ENCODE results near the gene RPRD2.
A peak's percentile ranks its signal among the peaks of the same experiment; 100 is the strongest.
"Not testable (repeated sequence)": the region's sequence is repeated elsewhere in the genome, so short reads cannot be mapped to it uniquely, and the experiment has no call there.

RPRD2 gene

DNA sequence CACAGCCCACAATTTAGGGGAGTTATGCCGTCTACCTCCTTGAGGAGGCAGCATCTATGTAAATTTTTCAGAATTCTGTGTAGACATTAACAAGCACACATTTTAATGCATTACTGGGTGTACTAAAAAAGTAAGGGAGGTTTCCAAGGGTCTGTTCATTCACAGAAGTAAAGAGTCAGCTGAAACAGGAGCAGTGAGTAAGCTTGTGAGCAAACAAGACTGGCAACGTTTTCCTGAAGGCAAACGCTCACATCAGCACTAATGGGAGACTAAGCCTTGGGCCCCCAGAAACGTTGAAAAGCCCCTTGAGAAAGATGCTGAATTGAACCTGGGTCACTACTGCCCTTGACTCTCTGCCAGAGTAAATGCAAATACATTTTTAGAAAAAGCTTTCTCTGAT lies 25.7 kb downstream of the RPRD2 start:
- no peak for DNase-seq (ENCODE audit: low spot score)

GRCh38 chr1:150392627-150393026 lies 28.7 kb downstream of the RPRD2 start:
- DNase-seq (ENCODE audit: low spot score): no peak

GRCh38 chr1:150395115-150395514 lies 31.2 kb downstream of the RPRD2 start:
- DNase-seq (ENCODE audit: low spot score): not testable (repeated sequence)

- DNase-seq (ENCODE audit: low spot score): no peak
Observed at GRCh38 chr1:150397392-150398032, 33.6 kb downstream of the RPRD2 start.

DNA sequence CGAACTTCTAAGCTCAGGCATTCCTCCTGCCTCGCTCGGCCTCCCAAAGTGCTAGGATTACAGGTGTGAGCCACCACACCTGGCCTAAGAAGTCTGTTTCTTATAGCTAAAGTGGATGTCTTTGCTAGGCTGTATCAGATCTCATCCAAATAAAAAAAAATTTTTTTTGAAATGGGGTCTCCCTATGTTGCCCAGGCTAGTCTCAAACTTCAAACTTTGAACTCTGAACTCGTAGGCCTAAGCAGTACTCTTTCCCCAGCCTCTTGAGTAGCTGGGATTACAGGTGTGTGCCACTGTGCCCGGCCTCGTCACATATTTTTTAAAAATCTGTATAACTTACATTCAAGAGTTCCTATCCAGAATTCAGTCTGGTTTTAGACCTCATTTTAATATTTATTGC lies 40.5 kb downstream of the RPRD2 start:
- no peak for DNase-seq (ENCODE audit: low spot score)

DNA sequence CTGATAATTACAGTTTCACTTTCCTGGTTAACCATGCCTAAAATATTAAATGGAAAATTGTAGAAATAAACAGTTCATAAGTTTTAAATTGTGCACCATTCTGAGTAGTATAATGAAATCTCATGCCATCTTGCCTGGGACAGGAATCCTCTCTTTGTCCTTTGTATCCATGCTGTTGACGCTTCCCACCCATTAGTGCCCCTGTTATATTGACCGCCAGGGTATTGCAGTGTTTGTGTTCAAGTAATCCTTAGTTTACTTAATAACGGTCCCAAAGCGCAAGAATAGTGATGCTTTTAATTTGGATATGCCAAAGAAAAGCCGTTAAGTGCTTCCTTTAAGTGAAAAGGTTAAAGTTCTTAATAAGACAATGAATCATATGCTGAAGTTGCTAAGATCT lies 41.7 kb downstream of the RPRD2 start:
- no peak for DNase-seq (ENCODE audit: low spot score)

GRCh38 chr1:150406483-150406882 lies 42.5 kb downstream of the RPRD2 start:
- DNase-seq (ENCODE audit: low spot score): no peak

- DNase-seq (ENCODE audit: low spot score): no peak
Observed at GRCh38 chr1:150407330-150407729, 43.4 kb downstream of the RPRD2 start.

DNA sequence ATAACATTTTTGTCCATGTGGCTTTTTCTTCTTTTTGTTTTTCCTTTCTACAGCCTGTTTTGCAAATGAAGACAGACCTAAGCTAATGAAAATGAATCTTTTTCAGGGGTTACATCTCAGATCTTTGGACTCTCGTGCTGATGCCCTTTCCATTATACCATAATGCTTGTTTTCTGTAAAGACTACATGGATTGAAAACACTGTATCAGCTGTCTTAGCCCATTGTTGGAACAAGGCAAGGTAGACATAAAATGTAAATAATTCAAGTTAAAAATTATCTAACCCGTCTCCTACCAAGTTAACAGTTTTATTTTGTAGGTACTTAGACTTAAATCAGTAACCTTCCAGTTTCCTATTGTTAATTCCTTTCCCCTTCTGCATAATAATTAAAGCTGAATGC lies 44.9 kb downstream of the RPRD2 start:
- no peak for DNase-seq (ENCODE audit: low spot score)

GRCh38 chr1:150409504-150410362 lies 45.8 kb downstream of the RPRD2 start:
- DNase-seq (ENCODE audit: low spot score): no peak

GRCh38 chr1:150410582-150411101 lies 46.7 kb downstream of the RPRD2 start:
- DNase-seq (ENCODE audit: low spot score): no peak

GRCh38 chr1:150414592-150414991 lies 50.6 kb downstream of the RPRD2 start:
- DNase-seq (ENCODE audit: low spot score): no peak

GRCh38 chr1:150415800-150416199 lies 51.9 kb downstream of the RPRD2 start:
- no peak for DNase-seq (ENCODE audit: low spot score)

GRCh38 chr1:150420560-150421265 lies 56.8 kb downstream of the RPRD2 start:
- DNase-seq (ENCODE audit: low spot score): peak; percentile 8

DNA sequence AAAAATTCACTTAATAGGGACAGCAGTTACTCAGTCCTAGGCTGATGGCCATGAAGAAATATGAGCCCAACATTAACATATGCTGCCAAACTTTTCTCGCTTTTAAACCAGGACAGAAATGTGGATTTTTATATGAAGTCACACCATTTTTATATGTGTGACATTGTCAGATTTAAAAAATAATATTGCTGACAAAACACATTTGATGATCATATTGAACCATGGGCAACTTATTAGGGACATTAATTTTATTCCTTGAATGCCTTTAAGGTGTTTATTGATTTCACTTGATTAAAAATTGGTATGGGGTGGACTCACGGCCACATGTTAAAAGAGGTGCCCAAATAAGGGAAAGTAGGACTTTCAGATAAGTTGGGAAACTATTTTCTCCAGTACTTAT lies 58.6 kb downstream of the RPRD2 start:
- no peak for DNase-seq (ENCODE audit: low spot score)

DNA sequence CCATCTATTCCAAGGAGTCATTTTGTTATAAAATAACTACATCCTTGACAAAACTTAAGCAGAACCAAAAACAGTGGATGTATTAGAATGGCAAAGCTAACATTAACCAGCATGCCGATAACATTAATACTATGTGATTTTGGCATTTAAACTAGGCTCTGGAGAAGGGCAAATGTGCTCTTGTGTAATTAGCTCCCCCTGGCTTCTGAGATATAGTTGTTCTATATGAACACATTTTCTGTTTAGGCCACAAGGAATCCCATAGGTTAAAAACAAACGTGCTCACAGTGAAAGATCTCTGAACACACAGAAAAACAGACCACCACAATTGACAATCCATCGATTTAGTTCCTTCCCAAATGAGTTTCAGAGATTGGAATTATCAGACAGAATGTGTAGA lies 65.9 kb downstream of the RPRD2 start:
- no peak for DNase-seq (ENCODE audit: low spot score)

DNA sequence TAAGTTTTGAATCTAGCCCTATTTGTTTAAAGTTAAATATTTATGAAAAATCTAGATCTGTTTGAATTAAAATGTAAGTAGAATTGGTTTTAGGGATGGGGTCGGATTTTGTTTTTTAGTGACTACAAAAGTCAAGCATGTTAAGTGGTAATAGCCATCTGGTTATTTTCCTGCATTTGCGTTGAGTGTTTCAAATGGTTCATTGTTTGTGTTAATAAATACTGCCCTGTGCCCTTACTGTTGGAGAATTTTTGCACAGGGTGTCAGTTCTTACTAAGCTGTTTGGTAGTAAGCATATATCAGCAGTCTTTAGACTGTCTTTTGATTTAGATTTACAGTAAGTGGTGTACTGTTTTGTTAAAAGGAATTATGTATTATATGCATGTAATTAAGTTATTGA lies 77.2 kb downstream of the RPRD2 start:
- DNase-seq (ENCODE audit: low spot score): no peak

DNA sequence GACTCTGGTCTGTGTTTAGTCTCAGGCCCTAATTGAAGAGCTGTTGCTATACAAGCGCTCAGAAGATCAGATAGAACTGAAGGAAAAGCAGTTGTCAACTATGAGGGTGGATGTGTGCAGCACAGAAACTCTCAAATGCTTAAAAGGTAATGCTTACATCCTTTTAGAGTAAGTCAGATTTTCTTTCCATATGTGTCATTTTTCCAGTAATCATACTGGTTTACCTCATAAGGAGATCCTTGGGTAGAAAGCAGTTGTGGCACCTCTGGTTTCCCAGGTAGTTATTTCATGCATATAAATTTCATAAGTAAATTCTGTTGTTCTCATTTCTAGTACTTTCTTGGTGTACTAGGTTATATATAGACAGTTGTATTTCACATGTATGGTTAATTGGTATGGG lies 80.3 kb downstream of the RPRD2 start:
- DNase-seq (ENCODE audit: low spot score): no peak

- DNase-seq (ENCODE audit: low spot score): no peak
Observed at GRCh38 chr1:150456146-150456647, 92.2 kb downstream of the RPRD2 start.

DNA sequence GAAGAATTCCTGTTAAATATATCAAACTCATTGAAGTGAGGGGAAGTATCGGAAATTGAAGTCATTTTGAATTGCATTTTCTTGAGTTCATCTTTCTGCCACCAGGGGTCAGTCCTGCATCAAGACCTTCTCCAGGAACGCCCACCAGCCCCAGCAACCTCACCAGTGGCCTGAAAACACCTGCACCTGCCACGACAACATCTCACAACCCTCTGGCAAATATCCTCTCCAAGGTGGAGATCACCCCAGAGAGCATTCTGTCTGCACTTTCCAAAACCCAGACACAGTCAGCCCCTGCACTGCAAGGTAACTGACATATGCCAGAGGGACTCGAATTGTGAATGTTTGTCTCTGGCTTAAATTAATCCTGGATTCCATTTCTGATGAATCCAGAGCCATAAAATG lies 100.5 kb downstream of the RPRD2 start:
- peak; percentile 76 for DNase-seq (ENCODE audit: low spot score)

DNA sequence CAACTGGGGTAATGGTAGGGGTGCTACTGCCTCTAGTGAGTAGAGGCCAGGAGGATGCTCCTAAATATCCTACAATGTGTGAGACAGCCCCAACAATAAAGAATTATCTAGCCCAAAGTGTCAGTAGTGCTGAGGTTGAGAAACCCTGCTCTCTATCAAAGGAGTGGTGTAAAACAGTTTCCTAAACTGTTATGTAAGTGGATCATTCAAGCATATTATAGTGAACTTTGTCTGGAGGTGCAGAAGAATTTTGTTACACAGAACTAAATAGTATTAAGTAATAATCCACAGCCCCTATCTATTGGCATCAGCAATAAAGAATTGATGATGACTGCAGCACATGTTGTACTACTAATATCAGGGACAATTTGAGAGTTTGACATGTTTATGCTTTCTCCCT lies 103.0 kb downstream of the RPRD2 start:
- DNase-seq (ENCODE audit: low spot score): no peak

DNA sequence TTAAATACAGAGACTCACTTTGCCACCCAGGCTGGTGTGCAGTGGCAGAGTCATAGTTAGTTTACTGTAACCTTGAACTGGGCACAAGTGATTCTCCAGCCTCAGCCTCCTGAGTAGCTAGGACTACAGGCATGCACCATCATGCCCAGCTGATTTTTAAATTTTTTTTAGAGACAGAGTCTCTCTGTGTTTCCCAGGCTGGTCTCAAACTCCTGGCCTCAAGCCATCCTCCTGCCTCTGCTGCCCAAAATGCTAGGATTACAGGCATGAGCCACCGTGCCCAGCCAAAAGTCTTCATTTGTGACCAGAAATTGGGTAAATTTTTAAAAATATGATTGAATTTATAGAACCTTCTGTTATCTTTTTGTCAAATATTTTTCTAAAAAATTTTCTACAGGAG lies 105.3 kb downstream of the RPRD2 start:
- DNase-seq (ENCODE audit: low spot score): no peak

All from AG08395 (cell line).